ENCODE measurements around the gene ACOT8. TPM values are rescaled to one million over a fixed set of nuclear protein-coding genes. Genes with fewer than 3 reads are reported as not detected.

Gene ACOT8
- total and polyA plus RNA-seq, 4 donors = 24.7 to 34.3 (median 31.9) TPM

- DNase-seq (no peak), ATAC-seq (ENCODE audit: insufficient read depth, low FRiP score) (no peak)
- Histone ChIP-seq H3K36me3 (ENCODE audit: control insufficient read depth in 4 of 4, insufficient read depth in 4 of 4, low read length in 4 of 4) (no peaks in the 10 kb centered on the region), H3K27ac (ENCODE audit: low read depth in 1 of 2, low read length in 1 of 2) (no peak overlapping the region), H3K4me1 (ENCODE audit: control insufficient read depth in 5 of 5, insufficient read depth in 5 of 5, low read length in 5 of 5) (no peaks in the 10 kb centered on the region), H3K4me3 (no peak overlapping the region), H3K9me3 (ENCODE audit: control insufficient read depth in 4 of 4, insufficient read depth in 3 of 4, low read length in 3 of 4) (no peaks in the 10 kb centered on the region), H3K27me3 (ENCODE audit: control insufficient read depth in 3 of 3, insufficient read depth in 3 of 3, low read length in 2 of 3) (no peaks in the 10 kb centered on the region), H3K9ac (ENCODE audit: insufficient read depth in 1 of 2, low read length in 2 of 2) (no peak overlapping the region)
- TF ChIP-seq, protein P1, sequence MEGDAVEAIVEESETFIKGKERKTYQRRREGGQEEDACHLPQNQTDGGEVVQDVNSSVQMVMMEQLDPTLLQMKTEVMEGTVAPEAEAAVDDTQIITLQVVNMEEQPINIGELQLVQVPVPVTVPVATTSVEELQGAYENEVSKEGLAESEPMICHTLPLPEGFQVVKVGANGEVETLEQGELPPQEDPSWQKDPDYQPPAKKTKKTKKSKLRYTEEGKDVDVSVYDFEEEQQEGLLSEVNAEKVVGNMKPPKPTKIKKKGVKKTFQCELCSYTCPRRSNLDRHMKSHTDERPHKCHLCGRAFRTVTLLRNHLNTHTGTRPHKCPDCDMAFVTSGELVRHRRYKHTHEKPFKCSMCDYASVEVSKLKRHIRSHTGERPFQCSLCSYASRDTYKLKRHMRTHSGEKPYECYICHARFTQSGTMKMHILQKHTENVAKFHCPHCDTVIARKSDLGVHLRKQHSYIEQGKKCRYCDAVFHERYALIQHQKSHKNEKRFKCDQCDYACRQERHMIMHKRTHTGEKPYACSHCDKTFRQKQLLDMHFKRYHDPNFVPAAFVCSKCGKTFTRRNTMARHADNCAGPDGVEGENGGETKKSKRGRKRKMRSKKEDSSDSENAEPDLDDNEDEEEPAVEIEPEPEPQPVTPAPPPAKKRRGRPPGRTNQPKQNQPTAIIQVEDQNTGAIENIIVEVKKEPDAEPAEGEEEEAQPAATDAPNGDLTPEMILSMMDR (IDR thresholded peaks at IDR 0.05; ENCODE audit: control extremely low read depth, extremely low read depth) = no peak
These were observed 10.6 kb upstream of the ACOT8 start for GRCh38 chr20:45867819-45868176.

GRCh38 chr20:45867136-45867818 is 10.1 kb upstream of the ACOT8 start:
- TF ChIP-seq, protein P1 (IDR thresholded peaks at IDR 0.05; ENCODE audit: control extremely low read depth, extremely low read depth) = no peak
- ATAC-seq (ENCODE audit: insufficient read depth, low FRiP score) (no peak), DNase-seq (no peak)
- Histone ChIP-seq H3K4me1 (ENCODE audit: control insufficient read depth in 5 of 5, insufficient read depth in 5 of 5, low read length in 5 of 5) (no peaks in the 10 kb centered on the region), H3K36me3 (ENCODE audit: control insufficient read depth in 4 of 4, insufficient read depth in 4 of 4, low read length in 4 of 4) (no peaks in the 10 kb centered on the region), H3K4me3 (no peak overlapping the region), H3K9ac (ENCODE audit: insufficient read depth in 1 of 2, low read length in 2 of 2) (no peak overlapping the region), H3K27ac (ENCODE audit: low read depth in 1 of 2, low read length in 1 of 2) (no peak overlapping the region), H3K9me3 (ENCODE audit: control insufficient read depth in 4 of 4, insufficient read depth in 3 of 4, low read length in 3 of 4) (no peaks in the 10 kb centered on the region), H3K27me3 (ENCODE audit: control insufficient read depth in 3 of 3, insufficient read depth in 3 of 3, low read length in 2 of 3) (no peaks in the 10 kb centered on the region)
- 88 to 93% methylated on average over 6 of the region's 6 CpGs for WGBS, 2 donors

DNA sequence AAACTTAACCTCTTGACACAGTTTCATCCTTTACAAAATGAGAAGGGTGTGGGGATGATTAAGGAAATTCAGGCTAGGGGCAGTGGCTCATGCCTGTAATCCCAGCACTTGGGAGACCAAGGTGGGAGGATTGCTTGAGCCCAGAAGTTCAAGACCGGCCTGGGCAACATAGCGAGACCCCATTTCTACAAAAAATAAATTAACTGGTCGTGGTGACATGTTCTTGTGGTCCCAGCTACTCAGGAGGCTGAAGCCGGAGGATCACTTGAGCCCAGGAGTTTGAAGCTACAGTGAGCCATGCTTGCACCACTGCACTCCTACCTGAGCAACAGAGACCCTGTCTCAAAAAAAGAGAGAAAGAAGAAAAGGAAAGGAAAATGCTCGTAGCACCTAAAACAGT is 9.3 kb upstream of the ACOT8 start:
- ATAC-seq (ENCODE audit: insufficient read depth, low FRiP score) (no peak), DNase-seq (no peak)
- Histone ChIP-seq H3K9ac (ENCODE audit: insufficient read depth in 1 of 2, low read length in 2 of 2) (no peak overlapping the region), H3K4me3 (no peak overlapping the region), H3K4me1 (ENCODE audit: control insufficient read depth in 5 of 5, insufficient read depth in 5 of 5, low read length in 5 of 5) (no peaks in the 10 kb centered on the region), H3K27ac (ENCODE audit: low read depth in 1 of 2, low read length in 1 of 2) (no peak overlapping the region), H3K9me3 (ENCODE audit: control insufficient read depth in 4 of 4, insufficient read depth in 3 of 4, low read length in 3 of 4) (no peaks in the 10 kb centered on the region), H3K27me3 (ENCODE audit: control insufficient read depth in 3 of 3, insufficient read depth in 3 of 3, low read length in 2 of 3) (no peaks in the 10 kb centered on the region), H3K36me3 (ENCODE audit: control insufficient read depth in 4 of 4, insufficient read depth in 4 of 4, low read length in 4 of 4) (no peaks in the 10 kb centered on the region)
- TF ChIP-seq, protein P1 (IDR thresholded peaks at IDR 0.05; ENCODE audit: control extremely low read depth, extremely low read depth) = no peak
- WGBS, 2 donors = 95 to 97% methylated on average over 5 of the region's 5 CpGs
